GM18867 (cell line): ENCODE data around the gene MARVELD2.
"Not testable (repeated sequence)": the region's sequence is repeated elsewhere in the genome, so short reads cannot be mapped to it uniquely, and the experiment has no call there.

Source experiments
- ATAC-seq: cut with Tn5 transposase; IDR thresholded peaks from one replicate; pipeline ENCODE4 v1.9.1; 2021; ENCODE audit warnings: mild to moderate bottlenecking, moderate library complexity; ENCODE audit not compliant: unreplicated experiment

MARVELD2 gene

GRCh38 chr5:69449511-69449910 is 34.6 kb downstream of the MARVELD2 start:
- no peak for ATAC-seq

- no peak for ATAC-seq
Measured at GRCh38 chr5:69450116-69450515, 35.2 kb downstream of the MARVELD2 start.

- not testable (repeated sequence) for ATAC-seq
Measured at GRCh38 chr5:69450527-69450926, 35.6 kb downstream of the MARVELD2 start.

- no peak for ATAC-seq
Measured at GRCh38 chr5:69451941-69452647, 37.2 kb downstream of the MARVELD2 start.

- not testable (repeated sequence) for ATAC-seq
Measured at GRCh38 chr5:69453487-69453886, 38.6 kb downstream of the MARVELD2 start.

- no peak for ATAC-seq
Measured at GRCh38 chr5:69454460-69455249, 39.7 kb downstream of the MARVELD2 start.

- not testable (repeated sequence) for ATAC-seq
Measured at GRCh38 chr5:69455428-69455988, 40.6 kb downstream of the MARVELD2 start.

- no peak for ATAC-seq
Measured at GRCh38 chr5:69462170-69462569, 47.3 kb downstream of the MARVELD2 start.

GRCh38 chr5:69466375-69466774 is 51.5 kb downstream of the MARVELD2 start:
- ATAC-seq = not testable (repeated sequence)

GRCh38 chr5:69467442-69468225 is 52.7 kb downstream of the MARVELD2 start:
- peak; percentile 94 for ATAC-seq

GRCh38 chr5:69468631-69469030 is 53.7 kb downstream of the MARVELD2 start:
- ATAC-seq = no peak

- ATAC-seq = not testable (repeated sequence)
Measured at GRCh38 chr5:69471516-69471915, 56.6 kb downstream of the MARVELD2 start.

- not testable (repeated sequence) for ATAC-seq
Measured at GRCh38 chr5:69472535-69473143, 57.7 kb downstream of the MARVELD2 start.

GRCh38 chr5:69477170-69477569 is 62.3 kb downstream of the MARVELD2 start:
- ATAC-seq = no peak

- not testable (repeated sequence) for ATAC-seq
Measured at GRCh38 chr5:69478296-69478695, 63.4 kb downstream of the MARVELD2 start.

- ATAC-seq = no peak
Measured at GRCh38 chr5:69484891-69485290, 70.0 kb downstream of the MARVELD2 start.

- no peak for ATAC-seq
Measured at GRCh38 chr5:69485471-69485870, 70.6 kb downstream of the MARVELD2 start.

GRCh38 chr5:69489246-69489645 is 74.3 kb downstream of the MARVELD2 start:
- no peak for ATAC-seq

GRCh38 chr5:69491027-69491426 is 76.1 kb downstream of the MARVELD2 start:
- no peak for ATAC-seq

GRCh38 chr5:69491838-69492390 is 77.0 kb downstream of the MARVELD2 start:
- ATAC-seq = no peak
